Nephron progenitor cell (in vitro differentiated cells): ENCODE results near the gene ERCC1.

Experiments used
- DNase-seq: peaks from one replicate; pipeline ENCODE4 v3.0.0; 2021
- H3K27ac Mint-ChIP-seq: 2 replicates; pipeline ENCODE4 v1.8.0; 2021; ENCODE audit warnings: mild to moderate bottlenecking, moderate library complexity, mixed read lengths
- H3K27me3 Mint-ChIP-seq: 2 replicates; pipeline ENCODE4 v1.8.0; 2021; ENCODE audit warnings: mild to moderate bottlenecking, low read depth, mixed read lengths; ENCODE audit not compliant: poor library complexity
- H3K36me3 Mint-ChIP-seq: 2 replicates; pipeline ENCODE4 v1.8.0; 2021; ENCODE audit warnings: low read depth, mixed read lengths
- H3K4me1 Mint-ChIP-seq: 2 replicates; pipeline ENCODE4 v1.8.0; 2021; ENCODE audit warnings: mixed read lengths
- H3K4me3 Mint-ChIP-seq: 2 replicates; pipeline ENCODE4 v1.8.0; 2021; ENCODE audit warnings: mild to moderate bottlenecking, moderate library complexity, mixed read lengths
- H3K9me3 Mint-ChIP-seq: 2 replicates; pipeline ENCODE4 v1.8.0; 2021; ENCODE audit warnings: mild to moderate bottlenecking, moderate library complexity, mixed read lengths
- CTCF ChIP-seq: fragments of 200-600 bp; sonication (generic); IDR thresholded peaks from 2 replicates; pipeline ENCODE4 v1.5.0; 2021; ENCODE audit warnings: antibody characterized with exemption

The ERCC1 gene

GRCh38 chr19:45391346-45391745 lies 32.4 kb downstream of the ERCC1 start:
- H3K36me3 Mint-ChIP-seq: no peaks in the 10 kb centered on the region
- H3K4me1 Mint-ChIP-seq: no peaks in the 10 kb centered on the region
- H3K27ac Mint-ChIP-seq: no peak overlapping the region
- no peak for DNase-seq
- H3K4me3 Mint-ChIP-seq: no peak overlapping the region
- H3K27me3 Mint-ChIP-seq: peaks cover 59% of the 10 kb centered on the region
- H3K9me3 Mint-ChIP-seq: no peaks in the 10 kb centered on the region
- TF ChIP-seq CTCF: no peak

- H3K4me3 Mint-ChIP-seq: no peak overlapping the region
- peaks cover 52% of the 10 kb centered on the region for H3K27me3 Mint-ChIP-seq
- TF ChIP-seq CTCF: no peak
- no peaks in the 10 kb centered on the region for H3K9me3 Mint-ChIP-seq
- no peak overlapping the region for H3K27ac Mint-ChIP-seq
- no peaks in the 10 kb centered on the region for H3K36me3 Mint-ChIP-seq
- no peaks in the 10 kb centered on the region for H3K4me1 Mint-ChIP-seq
- DNase-seq: no peak
Measured at GRCh38 chr19:45385392-45386221, 38.1 kb downstream of the ERCC1 start.

GRCh38 chr19:45382426-45382825 lies 41.3 kb downstream of the ERCC1 start:
- no peak for TF ChIP-seq CTCF
- H3K36me3 Mint-ChIP-seq: no peaks in the 10 kb centered on the region
- no peak for DNase-seq
- peaks cover 35% of the 10 kb centered on the region for H3K27me3 Mint-ChIP-seq
- no peak overlapping the region for H3K4me3 Mint-ChIP-seq
- H3K9me3 Mint-ChIP-seq: no peaks in the 10 kb centered on the region
- H3K27ac Mint-ChIP-seq: no peak overlapping the region
- H3K4me1 Mint-ChIP-seq: no peaks in the 10 kb centered on the region

GRCh38 chr19:45380107-45380506 lies 43.6 kb downstream of the ERCC1 start:
- H3K9me3 Mint-ChIP-seq: no peaks in the 10 kb centered on the region
- H3K4me3 Mint-ChIP-seq: no peak overlapping the region
- H3K27ac Mint-ChIP-seq: no peak overlapping the region
- no peaks in the 10 kb centered on the region for H3K36me3 Mint-ChIP-seq
- TF ChIP-seq CTCF: no peak
- DNase-seq: no peak
- H3K4me1 Mint-ChIP-seq: peaks cover 12% of the 10 kb centered on the region
- peaks cover 14% of the 10 kb centered on the region for H3K27me3 Mint-ChIP-seq

- H3K27me3 Mint-ChIP-seq: peaks cover 3% of the 10 kb centered on the region
- H3K36me3 Mint-ChIP-seq: no peaks in the 10 kb centered on the region
- peaks cover 29% of the 10 kb centered on the region for H3K4me1 Mint-ChIP-seq
- no peak for TF ChIP-seq CTCF
- no peak overlapping the region for H3K4me3 Mint-ChIP-seq
- H3K9me3 Mint-ChIP-seq: no peaks in the 10 kb centered on the region
- peak overlapping the region; percentile 64 for H3K27ac Mint-ChIP-seq
- peak; percentile 50 for DNase-seq
Measured at GRCh38 chr19:45376045-45376724, 47.5 kb downstream of the ERCC1 start.
